ENCODE measurements around the gene TLE4.
A peak's percentile ranks its signal among the peaks of the same experiment; 100 is the strongest.

TLE4 gene

DNA sequence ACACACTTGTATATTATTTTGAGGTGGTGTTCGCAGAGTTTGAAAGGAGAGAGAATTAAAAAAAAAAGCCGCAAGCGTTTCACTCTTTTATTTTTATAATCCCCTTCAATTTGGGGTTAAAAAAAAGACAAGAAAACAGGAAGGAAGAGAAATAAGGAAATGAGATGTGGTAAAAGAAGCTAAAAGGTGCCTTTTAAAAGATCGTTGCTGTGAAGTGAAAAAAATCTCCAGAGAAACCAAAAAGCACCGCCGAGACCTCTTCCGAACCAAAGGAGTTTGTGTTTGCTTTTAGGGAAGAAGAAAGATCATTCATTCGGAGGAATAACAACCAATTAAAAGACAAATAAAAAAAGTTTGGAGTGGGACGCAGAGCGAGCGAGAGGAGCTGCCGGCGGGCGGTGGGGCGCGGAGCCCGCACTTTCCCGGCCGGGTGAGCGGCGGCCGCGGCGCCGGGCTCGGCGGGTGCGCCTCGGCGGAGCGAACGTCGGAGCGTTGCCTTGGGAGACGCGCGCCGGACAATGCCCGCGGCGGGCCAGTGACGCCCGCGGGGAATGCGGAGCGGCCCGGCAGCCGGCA, 355 bp downstream of the TLE4 start:
- DNase-seq (ENCODE audit: low read depth) = no peak

- peak; percentile 44 for DNase-seq (ENCODE audit: low read depth)
Observed at GRCh38 chr9:79572608-79573411, 1.0 kb downstream of the TLE4 start.

DNA sequence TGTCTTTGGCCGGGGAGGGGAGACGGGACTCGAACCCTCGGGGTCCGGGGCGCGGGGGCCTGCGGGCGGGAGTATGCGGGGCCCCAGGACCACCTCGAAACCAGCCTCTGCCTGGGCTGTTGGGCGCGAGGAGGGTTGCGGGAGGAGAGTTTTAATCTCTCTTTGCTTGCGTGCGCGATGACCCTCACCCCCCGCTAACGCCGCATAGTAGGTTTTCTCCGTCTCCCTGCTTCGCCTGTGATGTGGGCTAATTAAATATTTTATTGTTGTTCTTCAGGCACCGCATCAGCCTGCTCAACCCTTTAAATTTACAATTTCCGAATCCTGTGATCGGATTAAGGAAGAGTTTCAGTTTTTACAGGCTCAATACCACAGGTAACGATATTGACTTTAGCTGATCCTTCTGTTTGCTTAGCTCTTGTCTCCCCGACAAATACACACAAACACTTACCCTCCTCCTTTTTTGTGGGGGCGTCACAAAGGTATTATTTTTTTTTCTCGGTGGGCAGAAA, 1.7 kb downstream of the TLE4 start:
- DNase-seq (ENCODE audit: low read depth) = no peak

DNA sequence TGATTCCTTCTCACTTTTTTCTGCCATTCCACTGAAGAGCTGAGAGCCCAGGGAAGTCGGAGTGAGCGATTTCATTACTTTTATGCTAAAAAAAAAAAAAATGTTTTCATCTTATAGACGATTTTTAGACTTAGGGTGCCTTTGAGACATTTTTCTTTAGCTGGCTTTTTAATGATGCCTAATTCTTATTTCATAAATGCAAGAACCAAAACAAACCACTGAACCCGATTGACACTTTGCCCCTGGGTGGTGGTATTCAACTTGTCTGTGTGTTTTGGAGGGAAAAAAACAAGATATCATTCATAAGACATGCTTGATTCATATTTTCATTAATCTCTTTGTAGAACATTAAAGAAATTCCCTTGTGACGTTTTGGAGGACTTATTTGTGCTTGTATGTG, 2.4 kb downstream of the TLE4 start:
- DNase-seq (ENCODE audit: low read depth) = no peak

- DNase-seq (ENCODE audit: low read depth) = no peak
Observed at GRCh38 chr9:79574781-79575180, 3.0 kb downstream of the TLE4 start.

GRCh38 chr9:79575547-79575946, 3.8 kb downstream of the TLE4 start:
- DNase-seq (ENCODE audit: low read depth) = no peak

DNA sequence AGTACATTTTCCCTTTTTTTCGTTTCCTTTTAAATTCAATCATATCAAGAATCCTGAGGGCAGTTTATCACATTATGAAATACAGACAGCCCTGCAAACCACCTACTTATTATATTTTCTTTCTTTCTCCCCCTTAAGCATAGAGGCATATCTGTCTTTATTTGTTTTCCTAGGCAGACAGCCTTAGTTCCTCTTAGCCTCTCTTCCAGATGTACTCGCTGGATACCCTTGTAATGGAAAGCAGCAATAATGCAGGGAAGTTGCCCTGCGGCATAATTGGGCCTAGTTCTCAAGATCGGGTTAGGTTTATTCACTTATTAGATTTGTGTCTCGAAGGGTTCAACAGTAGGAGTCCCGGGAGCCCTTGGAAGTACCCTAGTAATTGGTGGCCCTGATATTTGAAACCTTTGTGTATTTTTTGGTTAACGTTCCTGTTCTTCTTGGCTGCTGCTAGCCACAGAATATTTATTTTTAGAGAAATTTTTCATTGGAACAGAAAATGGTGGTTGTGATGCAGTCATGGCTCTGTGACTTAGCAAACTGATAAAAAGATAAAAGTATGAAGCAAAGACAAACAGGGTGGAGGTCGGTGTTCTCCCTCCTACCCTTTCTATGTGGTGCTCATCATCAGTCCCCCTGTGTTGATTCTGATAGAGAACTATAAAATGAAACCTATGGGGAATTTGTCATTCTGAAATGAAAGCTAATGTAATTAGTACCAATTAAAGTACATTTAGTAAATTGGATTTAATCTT, 6.4 kb downstream of the TLE4 start:
- no peak for DNase-seq (ENCODE audit: low read depth)

- no peak for DNase-seq (ENCODE audit: low read depth)
Observed at GRCh38 chr9:79578891-79579290, 7.1 kb downstream of the TLE4 start.

- no peak for DNase-seq (ENCODE audit: low read depth)
Observed at GRCh38 chr9:79579624-79580023, 7.9 kb downstream of the TLE4 start.

GRCh38 chr9:79580055-79580454, 8.3 kb downstream of the TLE4 start:
- DNase-seq (ENCODE audit: low read depth) = no peak

DNA sequence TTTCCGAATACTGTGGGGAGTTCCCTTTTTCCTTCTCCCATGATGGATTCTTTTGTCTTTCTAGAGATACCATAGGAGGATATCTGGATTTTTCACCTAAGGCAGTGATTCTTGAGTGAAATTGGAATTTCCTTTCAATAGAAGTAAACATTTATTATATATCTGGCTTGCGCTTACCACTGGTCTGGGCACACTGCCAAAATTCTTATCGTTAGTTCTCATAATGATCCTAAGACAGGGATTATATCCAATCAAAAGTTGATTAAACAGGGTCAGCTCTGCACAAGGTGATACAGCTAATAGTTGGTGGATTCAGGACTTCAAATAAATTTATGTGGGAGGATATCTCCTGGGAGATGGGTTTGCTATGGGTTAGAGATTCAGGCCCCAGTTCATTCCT, 9.6 kb downstream of the TLE4 start:
- DNase-seq (ENCODE audit: low read depth) = no peak

GRCh38 chr9:79581794-79582193, 10.0 kb downstream of the TLE4 start:
- no peak for DNase-seq (ENCODE audit: low read depth)

DNA sequence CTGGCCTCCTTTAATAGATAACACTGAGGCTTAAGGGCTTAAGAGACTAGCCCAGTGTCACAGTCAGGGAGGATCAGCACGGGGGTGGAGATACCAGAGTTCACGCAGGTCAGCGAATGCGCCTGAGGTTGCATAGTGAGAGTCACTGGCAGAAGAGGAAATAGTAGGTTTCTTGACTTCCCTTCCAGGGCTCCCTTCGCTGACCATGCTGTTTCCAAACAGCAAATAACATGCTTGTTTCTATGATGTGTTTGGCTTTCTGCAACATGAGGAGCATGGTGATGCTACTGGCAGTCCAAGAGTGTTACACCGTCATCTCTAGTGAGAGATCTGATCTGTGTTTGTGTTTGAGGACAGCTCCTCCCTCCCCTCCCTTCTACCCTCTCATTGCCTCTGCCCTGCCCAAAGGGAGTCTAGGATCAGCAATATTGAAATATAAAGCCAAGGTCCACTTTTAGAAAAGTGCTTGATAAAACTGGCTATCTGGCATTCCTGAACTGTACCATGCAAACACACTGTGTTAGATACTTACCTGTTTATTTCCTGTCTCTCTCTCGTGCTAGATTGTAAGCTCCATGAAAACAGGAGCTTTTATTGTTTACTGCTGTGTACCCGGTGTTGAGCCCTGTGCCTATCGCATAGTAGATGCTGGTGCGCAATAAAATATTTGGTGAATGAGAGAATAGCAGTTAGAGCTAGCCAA, 12.3 kb downstream of the TLE4 start:
- DNase-seq (ENCODE audit: low read depth) = no peak

GRCh38 chr9:79584655-79584982, 12.9 kb downstream of the TLE4 start:
- no peak for DNase-seq (ENCODE audit: low read depth)

GRCh38 chr9:79588488-79589223, 16.9 kb downstream of the TLE4 start:
- no peak for DNase-seq (ENCODE audit: low read depth)

GRCh38 chr9:79591458-79591857, 19.7 kb downstream of the TLE4 start:
- no peak for DNase-seq (ENCODE audit: low read depth)

- DNase-seq (ENCODE audit: low read depth) = no peak
Observed at GRCh38 chr9:79592726-79593493, 21.1 kb downstream of the TLE4 start.

- no peak for DNase-seq (ENCODE audit: low read depth)
Observed at GRCh38 chr9:79598562-79599345, 27.0 kb downstream of the TLE4 start.

DNA sequence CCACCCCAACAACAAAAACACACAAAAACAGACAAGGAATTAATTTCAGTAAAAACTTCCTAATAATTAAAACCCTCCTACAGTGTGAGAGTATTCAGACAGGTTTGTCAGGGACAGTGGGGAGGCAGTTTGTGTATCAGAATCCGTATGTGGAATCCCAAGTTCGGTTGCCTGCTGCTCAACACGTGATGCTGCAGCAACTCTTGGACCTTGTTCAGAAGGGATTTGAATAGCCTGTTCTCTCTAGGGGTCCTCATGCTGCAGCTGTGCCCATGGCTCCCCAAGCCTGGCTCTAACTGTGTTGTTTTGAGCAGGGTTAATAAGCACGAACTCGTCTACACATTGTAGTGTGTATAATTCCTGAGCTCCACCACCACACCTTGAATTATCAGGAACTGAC, 28.7 kb downstream of the TLE4 start:
- no peak for DNase-seq (ENCODE audit: low read depth)

DNA sequence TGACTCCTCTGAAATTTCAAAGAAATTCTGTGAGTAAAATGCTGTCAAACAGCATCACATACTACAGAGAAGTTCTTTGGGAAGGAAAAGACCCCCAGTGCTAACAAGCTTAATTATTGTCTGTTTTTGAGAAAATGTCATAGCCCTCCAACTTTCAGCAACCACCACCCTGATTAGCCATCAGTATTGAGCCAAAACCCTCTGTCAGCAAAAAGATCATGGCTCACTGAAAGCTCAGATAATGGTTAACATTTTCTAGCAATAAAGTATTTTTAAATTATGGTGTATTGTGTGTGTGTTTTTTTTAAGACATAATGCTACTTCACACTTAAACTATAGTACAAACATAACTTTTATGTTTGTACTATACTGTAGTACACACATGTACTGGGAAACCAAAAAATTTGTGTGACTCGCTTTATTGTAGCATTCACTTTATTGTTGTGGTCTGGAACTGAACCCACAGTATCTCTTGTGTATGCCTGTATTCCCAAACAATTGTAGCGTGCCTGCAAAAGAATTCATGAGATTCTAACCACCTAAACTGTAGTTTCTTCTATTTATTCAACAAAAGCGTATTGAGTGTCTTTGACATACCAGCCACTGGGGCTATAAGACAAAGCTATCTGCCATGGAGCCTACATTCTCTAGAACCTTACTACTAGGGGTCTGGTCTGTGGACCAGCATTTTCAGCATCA, 31.6 kb downstream of the TLE4 start:
- DNase-seq (ENCODE audit: low read depth) = no peak

All from activated T-helper 1 cell treated with Interleukin-2 at 50 U/mL for 16 hours (primary cell).